ENCODE data around the gene STS. TPM values are rescaled to one million over a fixed set of nuclear protein-coding genes. Genes with fewer than 3 reads are reported as not detected.

Gene STS
- total RNA-seq, 1 experiment from 2014 or later = 3.3 TPM

- Histone ChIP-seq H3F3A (ENCODE audit: low read length, unreplicated experiment) (no peaks in the 10 kb centered on the region), H3K4me3 (ENCODE audit: low read length) (no peak overlapping the region), H3K4me2 (ENCODE audit: low read length) (no peak overlapping the region), H3K36me3 (ENCODE audit: low read depth, low read length) (no peaks in the 10 kb centered on the region), H3K4me1 (ENCODE audit: insufficient read depth, low read length) (no peaks in the 10 kb centered on the region), H3K79me2 (ENCODE audit: low read length) (no peaks in the 10 kb centered on the region), H4K20me1 (ENCODE audit: low read length) (no peaks in the 10 kb centered on the region), H3K27ac (ENCODE audit: low read length) (no peak overlapping the region), H3K9me2 (replicated peaks; ENCODE audit: low read length) (no peaks in the 10 kb centered on the region), H3K27me3 (ENCODE audit: low read length) (no peaks in the 10 kb centered on the region), H2AFZ (ENCODE audit: low read length) (no peak overlapping the region), H3K9me3 (ENCODE audit: low read length) (no peaks in the 10 kb centered on the region), H3K9ac (ENCODE audit: low read length) (no peak overlapping the region)
- ChIA-PET POLR2A (ENCODE audit: unreplicated experiment) (no interaction called here), CTCF (no interaction called here)
- ATAC-seq (no peak), DNase-seq (peak; percentile 6)
- intact Hi-C loops (cut with micrococcal nuclease) = loop anchor here (10.0 kb wide), 1 partner anchor 395 kb away; no protein-coding TSS in a partner anchor
- TF ChIP-seq EZH2 (IDR thresholded peaks at IDR 0.05; ENCODE audit: low read length, unreplicated experiment) = no peak
- TF ChIP-seq CTCF (conservative IDR thresholded peaks at IDR 0.05; ENCODE audit: low read depth, low read length) = no peak; the same call in 1 of the 2 replicates
- no peak for TF ChIP-seq EZH2phosphoT487 (IDR thresholded peaks at IDR 0.05; ENCODE audit: borderline replicate concordance, low read length)
- BruUV-seq (replicated peaks) = no TSS peak
Measured at GRCh38 chrX:7190157-7190556, 42.6 kb downstream of the STS start.

DNA sequence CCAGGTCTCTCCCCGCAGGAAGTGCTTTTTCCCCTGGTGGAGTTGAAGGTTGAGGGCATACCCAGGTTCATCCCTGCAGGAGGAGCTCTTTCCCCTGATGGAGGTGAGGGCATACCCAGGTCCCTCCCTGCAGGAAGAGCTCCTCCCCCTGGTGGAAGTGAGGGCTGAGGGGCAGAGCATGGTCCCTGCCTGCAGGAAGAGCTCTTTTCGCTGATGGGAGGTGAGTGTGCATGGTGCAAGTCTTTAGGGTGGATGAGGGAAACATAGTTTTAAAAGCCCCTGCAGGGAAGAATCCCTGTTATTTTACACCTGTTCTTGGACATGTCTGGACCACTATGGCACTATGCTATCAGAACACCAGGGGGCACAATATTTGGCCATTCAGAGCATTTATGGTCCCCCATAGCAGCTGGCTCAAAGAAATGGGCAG, 44.2 kb downstream of the STS start:
- Histone ChIP-seq H3K4me3 (ENCODE audit: low read length) (no peak overlapping the region), H3K27ac (ENCODE audit: low read length) (no peak overlapping the region), H3K9me3 (ENCODE audit: low read length) (no peaks in the 10 kb centered on the region), H4K20me1 (ENCODE audit: low read length) (no peaks in the 10 kb centered on the region), H3K4me2 (ENCODE audit: low read length) (no peak overlapping the region), H3K4me1 (ENCODE audit: insufficient read depth, low read length) (no peaks in the 10 kb centered on the region), H3K27me3 (ENCODE audit: low read length) (no peaks in the 10 kb centered on the region), H3F3A (ENCODE audit: low read length, unreplicated experiment) (no peaks in the 10 kb centered on the region), H3K79me2 (ENCODE audit: low read length) (no peaks in the 10 kb centered on the region), H2AFZ (ENCODE audit: low read length) (no peak overlapping the region), H3K36me3 (ENCODE audit: low read depth, low read length) (no peaks in the 10 kb centered on the region), H3K9me2 (replicated peaks; ENCODE audit: low read length) (no peaks in the 10 kb centered on the region), H3K9ac (ENCODE audit: low read length) (no peak overlapping the region)
- no TSS peak for BruUV-seq (replicated peaks)
- POLR2A ChIA-PET (ENCODE audit: unreplicated experiment) = no interaction called here
- CTCF ChIA-PET = interaction anchor here (0.6 kb wide), 1 partner anchor 413 kb away, joined by 3 read pairs; no protein-coding TSS in a partner anchor
- intact Hi-C loops (cut with micrococcal nuclease) = loop anchor here (10.0 kb wide), 1 partner anchor 393 kb away; no protein-coding TSS in a partner anchor
- DNase-seq = peak; percentile 21
- peak; percentile 61 for ATAC-seq
- TF ChIP-seq EZH2 (IDR thresholded peaks at IDR 0.05; ENCODE audit: low read length, unreplicated experiment) (no peak), EZH2phosphoT487 (IDR thresholded peaks at IDR 0.05; ENCODE audit: borderline replicate concordance, low read length) (no peak), CTCF (conservative IDR thresholded peaks at IDR 0.05; ENCODE audit: low read depth, low read length) (peak; percentile 68)

DNA sequence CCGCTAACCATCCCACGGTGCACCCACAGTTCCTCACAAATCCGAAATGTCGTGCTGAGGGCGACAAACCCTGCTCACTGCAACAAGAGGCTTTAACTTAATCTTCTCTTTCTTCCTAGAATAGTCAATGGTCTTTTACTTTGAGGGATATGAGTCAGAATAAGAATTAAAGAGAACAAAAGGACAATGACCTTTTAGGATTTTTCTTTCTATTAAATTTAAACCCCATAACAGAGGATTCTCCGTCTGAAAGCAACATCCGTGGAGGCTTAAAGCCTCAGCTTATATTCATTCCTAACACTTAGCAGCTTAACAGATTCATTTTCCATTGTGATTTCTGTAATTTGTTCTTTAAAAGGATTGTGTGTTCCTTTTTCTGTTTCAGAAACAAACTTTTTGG, 45.4 kb downstream of the STS start:
- no peak overlapping the region for H3K4me2 ChIP-seq (ENCODE audit: low read length)
- no peaks in the 10 kb centered on the region for H3K79me2 ChIP-seq (ENCODE audit: low read length)
- H3K27ac ChIP-seq (ENCODE audit: low read length) = no peak overlapping the region
- no peaks in the 10 kb centered on the region for H3K36me3 ChIP-seq (ENCODE audit: low read depth, low read length)
- H3K9me2 ChIP-seq (replicated peaks; ENCODE audit: low read length) = no peaks in the 10 kb centered on the region
- POLR2A ChIA-PET (ENCODE audit: unreplicated experiment) = no interaction called here
- H3K9me3 ChIP-seq (ENCODE audit: low read length) = no peaks in the 10 kb centered on the region
- no peaks in the 10 kb centered on the region for H3F3A ChIP-seq (ENCODE audit: low read length, unreplicated experiment)
- no peaks in the 10 kb centered on the region for H3K27me3 ChIP-seq (ENCODE audit: low read length)
- no peaks in the 10 kb centered on the region for H4K20me1 ChIP-seq (ENCODE audit: low read length)
- TF ChIP-seq EZH2 (IDR thresholded peaks at IDR 0.05; ENCODE audit: low read length, unreplicated experiment) (no peak), CTCF (conservative IDR thresholded peaks at IDR 0.05; ENCODE audit: low read depth, low read length) (no peak), EZH2phosphoT487 (IDR thresholded peaks at IDR 0.05; ENCODE audit: borderline replicate concordance, low read length) (no peak)
- H3K4me1 ChIP-seq (ENCODE audit: insufficient read depth, low read length) = no peaks in the 10 kb centered on the region
- no peak for ATAC-seq
- BruUV-seq (replicated peaks) = no TSS peak
- H2AFZ ChIP-seq (ENCODE audit: low read length) = no peak overlapping the region
- DNase-seq = no peak
- H3K9ac ChIP-seq (ENCODE audit: low read length) = no peak overlapping the region
- no peak overlapping the region for H3K4me3 ChIP-seq (ENCODE audit: low read length)
- CTCF ChIA-PET = no interaction called here
- intact Hi-C loops (cut with micrococcal nuclease) = loop anchor here (10.0 kb wide), 1 partner anchor 392 kb away; no protein-coding TSS in a partner anchor
